22Rv1 (cell line): ENCODE data around the gene CDK5.

ENCODE experiments used
- ZFX ChIP-seq: fragments of 450-650 bp; IDR thresholded peaks from 2 replicates; pipeline ENCODE4 v1.6.1; 2017; ENCODE audit warnings: antibody characterized with exemption, borderline replicate concordance
- TF ChIP-seq, protein P1 (sequence below): fragments of 450-650 bp; IDR thresholded peaks from 2 replicates; pipeline ENCODE4 v1.5.1; 2017; ENCODE audit warnings: mild to moderate bottlenecking

- TF ChIP-seq, protein P1, sequence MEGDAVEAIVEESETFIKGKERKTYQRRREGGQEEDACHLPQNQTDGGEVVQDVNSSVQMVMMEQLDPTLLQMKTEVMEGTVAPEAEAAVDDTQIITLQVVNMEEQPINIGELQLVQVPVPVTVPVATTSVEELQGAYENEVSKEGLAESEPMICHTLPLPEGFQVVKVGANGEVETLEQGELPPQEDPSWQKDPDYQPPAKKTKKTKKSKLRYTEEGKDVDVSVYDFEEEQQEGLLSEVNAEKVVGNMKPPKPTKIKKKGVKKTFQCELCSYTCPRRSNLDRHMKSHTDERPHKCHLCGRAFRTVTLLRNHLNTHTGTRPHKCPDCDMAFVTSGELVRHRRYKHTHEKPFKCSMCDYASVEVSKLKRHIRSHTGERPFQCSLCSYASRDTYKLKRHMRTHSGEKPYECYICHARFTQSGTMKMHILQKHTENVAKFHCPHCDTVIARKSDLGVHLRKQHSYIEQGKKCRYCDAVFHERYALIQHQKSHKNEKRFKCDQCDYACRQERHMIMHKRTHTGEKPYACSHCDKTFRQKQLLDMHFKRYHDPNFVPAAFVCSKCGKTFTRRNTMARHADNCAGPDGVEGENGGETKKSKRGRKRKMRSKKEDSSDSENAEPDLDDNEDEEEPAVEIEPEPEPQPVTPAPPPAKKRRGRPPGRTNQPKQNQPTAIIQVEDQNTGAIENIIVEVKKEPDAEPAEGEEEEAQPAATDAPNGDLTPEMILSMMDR = no peak
- no peak for TF ChIP-seq ZFX
These were observed 40.8 kb downstream of the CDK5 start for GRCh38 chr7:151016942-151017341.
